Activated CD8-positive, alpha-beta memory T cell treated with anti-CD3 and anti-CD28 coated beads for 4 hours (primary cell): ENCODE data around the gene HAPLN2.
A peak's percentile ranks its signal among the peaks of the same experiment; 100 is the strongest.
"Not testable (repeated sequence)": the region's sequence is repeated elsewhere in the genome, so short reads cannot be mapped to it uniquely, and the experiment has no call there.

ENCODE experiments used
- DNase-seq, 2 donors: peaks; one replicate each; pipeline ENCODE4 v3.0.0-alpha.2; 2020; ENCODE audit warnings: low read depth in 2 of 2

HAPLN2 gene

DNA sequence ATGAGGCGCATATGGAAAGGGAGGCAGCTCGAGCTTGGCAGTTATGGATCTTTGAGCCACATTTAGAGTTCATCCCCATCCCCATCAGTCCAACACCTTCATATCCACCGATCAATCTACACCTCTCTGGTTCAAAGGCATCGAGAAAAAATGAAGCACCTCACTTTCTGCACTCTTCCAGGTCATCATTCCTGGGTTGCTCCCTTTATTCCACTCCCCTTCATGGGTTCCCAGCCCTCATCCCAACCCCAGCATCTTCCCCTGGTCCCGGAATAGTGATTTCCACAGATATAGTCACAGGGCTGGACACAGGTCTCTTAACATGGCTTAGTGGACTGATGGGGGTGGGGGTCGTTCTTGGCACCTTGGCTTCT is 354 bp downstream of the HAPLN2 start:
- DNase-seq: no peak

DNA sequence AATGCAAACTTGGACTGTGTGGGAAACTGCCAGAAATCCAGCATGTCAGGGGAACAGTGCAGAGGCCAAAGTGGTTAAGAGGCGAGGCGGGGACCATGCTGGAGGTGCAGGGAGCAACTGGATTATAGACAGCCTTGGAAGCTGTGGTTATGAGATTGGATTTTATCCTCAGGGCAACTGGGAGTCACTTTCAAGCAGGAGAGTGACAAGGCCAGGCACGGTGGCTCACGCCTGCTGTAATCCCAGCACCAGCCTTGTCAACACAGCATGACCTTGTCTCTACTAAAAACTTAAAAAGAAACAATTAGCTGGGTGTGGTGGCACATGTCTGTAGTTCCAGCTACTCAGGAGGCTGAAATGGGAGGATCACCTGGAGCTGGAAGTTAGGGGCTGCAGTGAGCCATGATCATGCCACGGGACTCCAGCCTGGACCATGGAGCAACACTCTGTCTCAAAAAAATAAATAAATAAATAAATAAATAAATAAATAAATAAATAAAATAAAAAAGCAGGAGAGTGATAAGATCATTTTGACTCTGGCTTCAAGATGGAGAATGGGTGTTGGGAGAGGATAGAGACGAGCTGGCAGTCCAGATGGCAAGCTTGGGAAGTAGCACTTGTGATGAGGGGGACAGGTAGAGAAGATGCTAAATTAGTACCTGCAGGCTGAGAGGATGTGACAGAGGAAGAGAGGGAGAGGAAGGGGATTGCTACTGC is 3.5 kb downstream of the HAPLN2 start:
- no peak for DNase-seq

DNA sequence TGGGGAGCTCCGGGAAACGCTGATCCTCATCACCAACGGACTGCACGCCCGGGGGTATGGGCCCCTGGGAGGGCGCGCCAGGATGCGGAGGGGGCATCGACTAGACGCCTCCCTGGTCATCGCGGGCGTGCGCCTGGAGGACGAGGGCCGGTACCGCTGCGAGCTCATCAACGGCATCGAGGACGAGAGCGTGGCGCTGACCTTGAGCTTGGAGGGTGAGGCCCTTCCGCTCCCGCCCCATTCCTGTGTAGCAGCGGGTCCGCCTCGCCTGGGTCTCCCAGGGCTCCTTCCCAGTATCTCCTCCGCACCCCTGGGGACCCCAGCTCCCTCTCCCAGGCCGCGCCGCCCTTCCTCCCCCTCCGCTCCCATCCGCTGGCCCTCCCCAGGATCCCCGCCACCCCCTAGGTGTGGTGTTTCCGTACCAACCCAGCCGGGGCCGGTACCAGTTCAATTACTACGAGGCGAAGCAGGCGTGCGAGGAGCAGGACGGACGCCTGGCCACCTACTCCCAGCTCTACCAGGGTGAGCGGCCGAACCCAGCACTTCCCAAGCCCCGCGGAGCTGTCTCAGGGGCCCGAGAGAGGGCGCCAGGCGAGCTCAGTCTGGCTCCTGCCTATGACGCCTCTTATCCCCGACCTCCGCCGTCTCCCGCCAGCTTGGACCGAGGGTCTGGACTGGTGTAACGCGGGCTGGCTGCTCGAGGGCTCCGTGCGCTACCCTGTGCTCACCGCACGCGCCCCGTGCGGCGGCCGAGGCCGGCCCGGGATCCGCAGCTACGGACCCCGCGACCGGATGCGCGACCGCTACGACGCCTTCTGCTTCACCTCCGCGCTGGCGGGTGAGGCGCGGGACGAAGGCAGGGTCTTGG is 5.0 kb downstream of the HAPLN2 start:
- DNase-seq: no peak

DNA sequence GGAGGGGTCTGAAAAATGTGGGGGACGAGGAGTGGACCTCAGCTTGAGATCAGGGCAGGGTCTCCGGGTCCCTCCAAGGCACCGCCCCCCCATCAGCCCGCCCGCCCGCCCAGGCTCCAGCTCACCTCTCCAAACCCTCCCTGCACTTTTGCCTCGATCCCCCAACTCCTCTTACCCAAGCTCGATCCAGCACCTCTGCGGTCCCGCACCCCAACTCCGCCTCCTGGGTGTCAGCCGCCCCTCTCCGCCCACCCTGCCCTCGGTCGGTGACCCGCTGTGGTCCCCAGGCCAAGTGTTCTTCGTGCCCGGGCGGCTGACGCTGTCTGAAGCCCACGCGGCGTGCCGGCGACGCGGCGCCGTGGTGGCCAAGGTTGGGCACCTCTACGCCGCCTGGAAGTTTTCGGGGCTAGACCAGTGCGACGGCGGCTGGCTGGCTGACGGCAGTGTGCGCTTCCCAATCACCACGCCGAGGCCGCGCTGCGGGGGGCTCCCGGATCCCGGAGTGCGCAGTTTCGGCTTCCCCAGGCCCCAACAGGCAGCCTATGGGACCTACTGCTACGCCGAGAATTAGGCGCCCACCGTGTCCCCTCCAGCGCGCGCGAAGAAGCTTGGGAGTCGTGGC is 5.7 kb downstream of the HAPLN2 start:
- no peak for DNase-seq

DNA sequence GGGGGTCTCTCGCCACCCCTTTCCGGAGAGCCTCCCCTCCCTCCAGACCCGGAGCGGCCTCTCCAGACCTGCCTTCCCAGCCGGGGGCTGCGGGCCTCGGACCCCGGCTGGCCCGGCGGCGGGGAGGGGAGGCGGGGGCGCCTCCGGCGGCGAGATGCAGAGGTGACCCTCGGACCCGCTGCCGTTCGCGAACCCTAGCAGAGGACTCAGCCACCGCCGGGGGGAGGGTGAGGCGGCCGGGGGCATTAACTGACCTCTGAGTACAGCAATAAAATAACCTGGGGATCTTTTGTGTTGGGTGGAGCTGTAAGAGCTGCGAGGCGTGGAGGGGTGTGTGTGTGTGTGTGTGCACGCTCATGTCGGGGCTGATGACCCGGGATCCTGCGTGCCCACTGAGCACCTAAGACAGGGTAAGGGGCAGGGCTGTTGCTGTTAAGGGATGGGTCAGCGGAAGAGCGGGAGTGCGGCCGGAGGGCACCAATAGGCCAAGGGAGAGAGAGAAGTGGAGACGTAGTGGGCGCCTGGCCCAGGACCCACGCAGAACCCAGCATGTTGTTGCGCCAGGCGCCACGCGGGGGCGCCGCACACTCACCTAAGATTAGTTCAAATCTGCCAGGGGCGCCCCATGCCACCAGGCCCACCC is 6.3 kb downstream of the HAPLN2 start:
- peak in 1 of 2 donors; percentile 34 for DNase-seq

DNA sequence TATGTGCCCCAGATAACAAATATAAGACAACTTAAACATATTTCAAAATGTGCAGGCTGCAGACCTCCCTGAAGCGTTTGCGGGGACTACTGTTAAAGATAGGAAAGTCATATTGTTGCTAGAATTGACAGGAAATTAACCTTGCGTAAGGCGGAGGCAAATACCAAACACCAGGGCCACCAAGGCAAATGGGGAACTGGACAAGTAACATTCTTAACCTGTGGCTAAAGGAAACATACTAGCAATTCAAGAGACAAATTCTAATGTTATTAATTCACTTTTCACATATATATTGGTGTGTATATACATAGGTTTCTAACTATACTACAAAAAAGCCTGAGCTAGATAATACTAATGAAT is 6.8 kb downstream of the HAPLN2 start:
- no peak for DNase-seq

DNA sequence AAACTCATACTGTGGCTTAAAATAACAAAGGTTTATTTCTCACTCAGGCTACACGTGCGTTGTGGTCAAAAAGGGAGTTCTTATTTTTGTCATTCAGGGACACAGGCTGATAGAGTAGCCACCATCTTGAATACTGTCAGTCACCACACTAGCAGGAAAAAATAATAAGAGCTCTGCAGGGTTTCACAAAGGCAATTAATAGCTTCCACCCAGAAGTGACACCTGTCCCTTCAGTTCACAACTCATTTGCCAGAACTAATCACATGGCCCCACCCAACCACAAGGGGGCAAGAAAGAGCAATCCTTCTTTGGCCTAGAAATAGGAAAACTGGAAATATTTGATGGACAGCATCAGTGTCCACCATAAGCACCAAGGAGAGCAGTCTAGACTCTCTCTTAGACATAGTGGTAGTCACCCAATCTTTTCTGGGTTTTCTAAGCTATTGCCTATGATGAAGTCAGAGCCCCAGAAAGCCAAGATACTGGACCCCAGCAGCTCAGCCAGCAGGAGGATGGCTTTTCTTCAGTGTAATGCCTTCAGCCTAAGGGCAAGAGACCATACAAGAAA is 8.2 kb downstream of the HAPLN2 start:
- no peak for DNase-seq

DNA sequence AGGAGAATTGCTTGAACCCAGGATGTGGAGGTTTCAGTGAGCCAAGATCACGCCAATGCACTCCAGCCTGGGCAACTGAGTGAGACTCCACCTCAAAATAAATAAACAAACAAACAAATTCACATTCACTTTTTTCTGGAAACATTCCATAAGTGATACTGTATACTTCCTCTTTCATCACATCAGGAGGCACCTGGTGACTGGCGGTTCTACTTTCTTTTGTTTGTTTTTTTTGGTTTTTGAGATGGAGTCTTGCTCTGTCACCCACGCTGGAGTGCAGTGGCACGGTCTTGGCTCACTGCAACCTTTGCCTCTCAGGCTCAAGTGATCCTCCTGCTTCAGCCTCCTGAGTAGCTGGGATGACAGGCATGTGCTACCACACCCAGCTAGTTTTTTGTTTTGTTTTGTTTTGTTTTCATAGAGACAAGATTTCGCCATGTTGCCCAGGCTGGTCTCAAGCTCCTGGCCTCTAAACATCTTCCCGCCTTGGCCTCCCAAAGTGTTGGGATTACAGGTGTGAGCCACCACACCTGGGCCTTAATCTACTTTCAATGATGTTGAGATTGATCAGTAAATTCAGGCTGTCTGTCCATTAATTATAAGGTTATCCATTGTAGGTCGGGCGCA is 10.7 kb downstream of the HAPLN2 start:
- DNase-seq: no peak

DNA sequence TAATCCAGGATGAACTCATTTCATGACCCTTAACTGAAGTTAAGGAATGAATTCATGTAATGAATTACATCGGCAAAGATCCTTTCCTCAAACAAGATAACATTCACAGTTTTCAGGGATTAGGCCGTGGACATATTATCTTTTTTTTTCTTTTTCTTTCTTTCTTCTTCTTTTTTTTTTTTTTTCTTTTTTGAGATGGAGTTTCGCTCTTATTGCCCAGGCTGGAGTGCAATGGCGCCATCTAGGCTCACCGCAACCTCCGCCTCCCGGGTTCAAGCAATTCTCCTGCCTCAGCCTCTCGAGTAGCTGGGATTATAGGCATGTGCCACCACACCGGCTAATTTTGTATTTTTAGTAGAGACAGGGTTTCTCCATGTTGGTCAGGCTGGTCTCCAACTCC is 11.9 kb downstream of the HAPLN2 start:
- not testable (repeated sequence) for DNase-seq

DNA sequence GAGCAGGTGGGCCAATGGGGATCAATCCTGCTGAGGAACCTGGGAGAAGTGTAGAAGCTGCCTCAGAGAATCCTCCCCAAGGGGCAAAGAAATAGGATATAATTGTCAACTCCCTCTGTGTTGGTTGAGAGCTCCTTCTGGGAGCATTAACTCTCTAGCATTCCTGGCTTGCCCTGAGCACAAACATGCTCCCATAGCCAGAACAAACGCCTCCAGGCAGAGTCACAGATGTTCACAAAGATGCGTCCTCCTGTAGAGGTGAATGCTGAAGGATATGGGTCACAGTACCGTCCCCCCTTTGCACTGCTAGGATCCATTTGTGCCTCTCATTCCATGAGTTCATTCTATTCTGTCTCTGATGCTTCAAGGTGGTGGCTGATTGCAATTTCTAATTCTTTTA is 13.1 kb downstream of the HAPLN2 start:
- no peak for DNase-seq

DNA sequence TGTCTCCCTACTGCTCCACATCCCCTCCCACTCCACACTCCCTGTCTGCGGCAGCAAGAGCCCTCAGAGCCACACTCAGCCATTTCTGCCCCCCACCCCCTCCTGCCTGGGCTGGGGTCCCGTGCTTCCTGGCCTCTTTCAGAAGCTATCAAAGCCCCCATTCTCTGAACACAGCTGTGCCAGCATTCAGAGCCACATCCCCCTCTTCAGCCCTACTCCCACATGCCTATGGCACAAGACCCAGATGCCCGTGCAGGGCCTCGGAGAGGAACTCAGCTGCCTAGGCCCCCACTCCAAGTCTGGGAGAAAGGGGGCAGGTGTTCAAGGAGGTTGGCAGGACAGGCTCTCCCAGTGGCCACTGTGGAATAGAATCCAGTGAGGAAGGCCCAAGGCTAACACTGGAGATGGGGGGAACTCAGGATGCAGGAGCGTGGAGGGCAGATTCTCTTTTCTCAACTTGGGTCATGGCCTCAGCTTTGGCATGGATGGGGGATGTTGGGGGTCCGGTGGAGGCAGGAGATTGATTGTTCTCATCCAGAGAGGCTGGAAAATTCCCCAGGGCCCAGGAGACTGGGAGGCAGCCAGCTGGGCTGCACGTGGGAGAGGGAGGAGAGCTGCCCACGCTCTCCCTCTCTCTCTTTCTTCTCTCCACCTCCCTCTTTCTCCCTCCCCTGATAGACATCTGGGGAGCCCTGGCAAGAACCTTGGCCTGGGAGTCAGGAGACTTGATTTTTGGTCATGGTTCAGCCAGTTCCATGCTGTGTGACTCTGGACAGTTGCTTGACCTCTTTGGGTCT is 19.2 kb downstream of the HAPLN2 start:
- DNase-seq: no peak

DNA sequence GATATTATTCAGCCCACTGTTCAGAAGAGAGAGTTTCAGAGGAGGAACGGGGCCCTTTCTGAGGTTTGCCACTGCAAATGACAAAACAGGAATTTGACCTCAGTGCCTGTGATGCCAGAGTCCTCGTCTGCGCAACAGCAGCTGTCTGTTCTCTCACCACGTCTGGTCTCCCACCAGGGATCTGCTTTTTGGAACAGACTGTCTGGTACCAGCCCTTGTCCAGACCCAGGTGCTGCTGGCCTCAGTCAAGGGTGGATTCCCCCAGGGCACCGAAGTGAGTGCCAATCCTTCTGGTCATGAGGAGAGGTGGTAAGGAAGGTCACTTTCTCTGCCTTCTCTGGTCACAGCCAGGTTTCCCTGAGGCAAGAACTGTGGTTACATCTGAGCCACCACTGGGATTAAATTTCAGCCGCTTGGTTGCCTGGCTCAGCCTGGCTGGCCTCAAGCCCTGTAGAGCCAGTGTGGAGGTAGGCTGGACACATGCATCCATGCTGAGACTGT is 20.4 kb downstream of the HAPLN2 start:
- DNase-seq: no peak

DNA sequence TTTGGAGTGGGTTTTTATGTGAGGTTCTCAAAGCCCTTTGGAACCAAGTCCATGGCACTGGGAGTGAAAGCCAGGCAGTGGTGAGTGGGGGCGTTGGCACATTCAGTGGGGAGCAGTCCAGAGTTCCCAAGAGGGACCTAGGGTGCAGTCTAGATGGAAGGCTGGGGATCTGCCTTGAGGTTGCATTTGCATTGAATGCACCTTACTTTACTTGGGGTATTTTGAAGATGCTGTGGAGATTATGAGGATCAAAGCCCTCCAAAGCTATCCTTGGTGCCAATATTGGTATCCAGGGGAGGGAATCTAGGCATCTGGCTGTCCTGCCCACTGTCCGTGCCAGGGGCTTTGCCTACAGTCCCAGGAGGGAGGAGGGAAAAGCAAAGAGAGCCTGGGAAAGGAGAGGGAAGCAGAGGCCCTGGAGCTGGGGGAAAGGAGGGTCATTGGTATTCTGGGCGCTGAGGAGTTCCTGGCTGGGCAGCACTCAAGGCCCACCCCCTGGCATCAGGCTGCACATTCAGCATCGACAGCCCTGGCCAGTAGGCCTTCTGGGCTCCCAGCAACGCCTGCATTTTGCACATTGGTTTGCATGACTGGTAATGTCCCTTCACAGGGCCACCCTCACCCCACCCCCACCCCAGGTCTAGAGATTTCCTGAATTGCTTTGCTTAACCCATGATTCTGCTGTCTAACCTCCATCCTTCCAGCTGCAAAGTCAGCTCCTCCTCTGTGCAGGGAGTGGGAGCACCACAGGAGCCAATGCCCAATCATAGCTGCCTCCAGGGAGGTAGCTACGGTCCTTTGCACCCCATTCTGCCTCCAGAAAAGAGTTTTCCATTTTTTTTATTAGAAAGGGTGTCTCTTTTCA is 21.9 kb downstream of the HAPLN2 start:
- no peak for DNase-seq

DNA sequence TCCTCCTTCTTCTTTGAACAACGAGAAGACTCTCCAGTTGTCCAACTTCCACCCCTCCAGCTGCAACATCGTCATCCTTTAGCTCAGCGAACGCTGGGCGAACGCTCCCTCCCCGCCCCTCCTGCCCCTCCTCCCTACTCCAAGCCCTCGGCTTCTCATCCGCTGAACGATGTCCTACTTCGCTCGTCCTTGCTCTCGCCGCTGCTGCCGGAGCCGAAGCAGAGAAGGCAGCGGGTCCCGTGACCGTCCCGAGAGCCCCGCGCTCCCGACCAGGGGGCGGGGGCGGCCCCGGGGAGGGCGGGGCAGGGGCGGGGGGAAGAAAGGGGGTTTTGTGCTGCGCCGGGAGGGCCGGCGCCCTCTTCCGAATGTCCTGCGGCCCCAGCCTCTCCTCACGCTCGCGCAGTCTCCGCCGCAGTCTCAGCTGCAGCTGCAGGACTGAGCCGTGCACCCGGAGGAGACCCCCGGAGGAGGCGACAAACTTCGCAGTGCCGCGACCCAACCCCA is 22.6 kb downstream of the HAPLN2 start, which contains the start of gene BCAN:
BCAN (plus strand) TSS at position 357 of the 504 bp plus-strand sequence. CDS start 3,938 bp downstream, outside the sequence.
- no peak for DNase-seq

DNA sequence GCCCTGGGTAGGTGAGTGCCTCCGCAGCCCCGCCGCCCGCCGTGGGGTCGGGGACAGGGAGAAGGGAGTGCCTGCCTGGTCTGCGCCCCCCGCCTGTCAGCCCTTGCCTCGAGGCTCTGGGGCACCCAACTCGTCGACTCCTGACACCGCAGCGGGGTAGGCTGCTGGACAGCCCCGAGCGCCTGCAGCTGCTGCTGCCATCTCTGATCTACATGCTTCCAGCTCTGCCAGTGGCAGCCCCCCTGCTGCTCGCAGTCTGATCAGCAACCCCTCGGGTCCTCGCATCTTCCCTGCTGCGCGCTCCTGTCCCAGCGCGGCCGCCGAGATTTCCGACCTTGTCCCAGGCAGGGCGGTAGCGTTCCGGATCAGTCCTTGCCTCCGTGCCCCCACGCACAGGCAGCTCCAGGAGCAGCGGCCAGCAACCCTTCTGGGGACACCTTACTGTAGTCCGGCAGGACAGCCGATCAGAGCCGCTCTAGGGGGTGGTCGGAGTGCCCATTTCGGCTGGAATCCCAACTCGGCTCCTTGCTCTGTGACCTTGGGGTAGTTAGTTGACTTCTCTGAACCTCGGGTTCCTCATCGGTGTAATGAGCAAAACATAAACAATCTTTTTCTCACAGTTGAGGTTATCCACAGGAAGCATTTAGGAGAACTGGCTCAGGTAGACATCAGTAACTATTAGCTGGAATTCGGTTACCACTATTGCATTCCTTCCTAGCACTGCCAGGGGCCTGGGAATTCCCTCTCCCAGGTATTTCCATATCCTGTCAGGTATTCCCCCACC is 23.2 kb downstream of the HAPLN2 start:
- DNase-seq: no peak

DNA sequence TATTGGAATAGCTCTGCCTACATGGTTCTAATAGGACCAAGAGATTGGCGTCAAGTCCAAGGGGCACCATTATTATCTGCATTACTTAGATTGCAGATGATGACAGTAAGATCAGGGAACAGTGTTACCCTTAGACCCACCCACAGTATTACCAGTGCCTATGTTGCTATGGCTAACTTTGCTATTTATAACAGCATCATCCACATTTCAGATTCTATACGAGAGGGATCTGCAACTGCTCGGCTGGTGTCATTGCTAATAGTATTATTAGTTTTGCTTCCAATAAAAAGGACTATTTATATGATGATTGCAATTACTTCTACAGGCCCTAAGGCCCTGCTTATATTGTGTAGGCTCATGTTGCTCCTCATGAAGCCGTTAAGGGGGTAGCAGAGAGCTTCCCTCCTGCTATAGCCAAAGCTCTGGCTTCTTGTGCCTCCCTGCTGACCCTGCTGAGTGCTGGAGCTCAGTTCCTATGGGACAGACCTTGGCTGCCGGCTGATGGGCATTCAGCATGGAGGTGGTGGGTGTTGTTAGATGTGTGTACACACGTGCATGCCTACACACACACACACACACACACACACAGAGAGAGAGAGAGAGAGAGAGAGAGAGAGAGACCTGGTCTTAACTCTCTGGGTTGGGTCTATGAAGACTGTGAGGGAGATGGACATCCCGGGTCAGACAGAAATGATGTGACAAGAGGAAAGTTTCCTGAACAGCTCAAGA is 24.0 kb downstream of the HAPLN2 start:
- no peak for DNase-seq

DNA sequence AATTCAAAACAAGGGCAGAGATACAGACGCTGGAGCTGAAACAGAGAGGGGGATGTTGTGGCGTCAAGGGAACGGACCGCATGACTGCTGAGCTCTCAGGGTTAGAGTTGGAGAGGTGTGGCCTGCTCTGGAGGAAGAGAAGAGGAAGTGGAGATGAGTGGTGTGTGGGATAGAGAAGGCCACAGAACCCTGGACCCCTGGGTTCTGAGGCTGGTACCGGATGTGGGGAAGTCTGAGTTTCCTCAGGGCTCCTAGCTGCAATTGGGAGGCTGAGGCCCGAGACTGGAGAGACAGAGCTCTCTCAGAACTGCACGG is 24.5 kb downstream of the HAPLN2 start:
- no peak for DNase-seq

DNA sequence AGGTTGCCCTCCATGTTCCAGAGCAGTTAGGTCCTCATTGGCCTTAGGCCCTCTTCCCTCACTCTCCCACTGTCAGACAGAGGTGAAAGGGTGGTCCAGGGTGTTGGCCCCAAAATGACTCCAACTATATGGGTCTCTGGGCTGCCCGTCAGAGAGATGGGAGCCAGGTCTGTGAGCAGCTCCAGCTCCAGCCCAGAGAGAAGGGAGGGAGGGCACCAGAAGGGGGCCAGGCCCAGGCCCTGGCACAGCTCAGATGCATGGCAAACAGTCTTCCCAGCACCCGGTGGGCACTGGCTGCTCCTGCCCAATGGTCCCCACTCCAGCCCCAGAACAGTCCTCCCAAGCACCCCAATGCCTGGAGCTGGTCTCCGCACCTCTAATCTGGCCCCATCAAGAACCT is 24.9 kb downstream of the HAPLN2 start:
- no peak for DNase-seq
